ENCODE results near the gene MCOLN1. TPM values are rescaled to one million over a fixed set of nuclear protein-coding genes. Genes with fewer than 3 reads are reported as not detected.

Gene MCOLN1
- total RNA-seq (3.9 TPM), polyA plus RNA-seq (ENCODE audit: insufficient read depth in 1 of 8, insufficient read length in 8 of 8, low replicate concordance in 1 of 8) (10 to 100 TPM; 11.2 to 16.7 (median 14.3) TPM)
- long read RNA-seq, donor 1, partial matches to known transcripts = 0 of 2 reads
- long read RNA-seq, donor 1, other reads (novel, unspliced or antisense) = 0 of 2 reads
- long read RNA-seq, donor 2, partial matches to known transcripts = 0 of 1 reads
- long read RNA-seq, donor 2, other reads (novel, unspliced or antisense) = 0 of 1 reads
- long read RNA-seq, donor 3, partial matches to known transcripts = 5 of 8 reads
- long read RNA-seq, donor 3, other reads (novel, unspliced or antisense) = 0 of 8 reads
- long read RNA-seq, donor 4, partial matches to known transcripts = 0 of 1 reads
- long read RNA-seq, donor 4, other reads (novel, unspliced or antisense) = 0 of 1 reads
- long read RNA-seq, donor 5, partial matches to known transcripts = 7 of 12 reads
- long read RNA-seq, donor 5, other reads (novel, unspliced or antisense) = 0 of 12 reads
- long read RNA-seq, donor 6, partial matches to known transcripts = 0 of 7 reads
- long read RNA-seq, donor 6, other reads (novel, unspliced or antisense) = 0 of 7 reads
- long read RNA-seq, donor 7, partial matches to known transcripts = 0 of 5 reads
- long read RNA-seq, donor 7, other reads (novel, unspliced or antisense) = 0 of 5 reads
- long read RNA-seq, donor 8, partial matches to known transcripts = 0 of 3 reads
- long read RNA-seq, donor 8, other reads (novel, unspliced or antisense) = 0 of 3 reads
- long read RNA-seq, donor 9, partial matches to known transcripts = 0 of 1 reads
- long read RNA-seq, donor 9, other reads (novel, unspliced or antisense) = 0 of 1 reads
- long read RNA-seq, donor 10, partial matches to known transcripts = 0 of 3 reads
- long read RNA-seq, donor 10, other reads (novel, unspliced or antisense) = 0 of 3 reads
- long read RNA-seq, donor 11, partial matches to known transcripts = 7 of 10 reads
- long read RNA-seq, donor 11, other reads (novel, unspliced or antisense) = 0 of 10 reads

DNA sequence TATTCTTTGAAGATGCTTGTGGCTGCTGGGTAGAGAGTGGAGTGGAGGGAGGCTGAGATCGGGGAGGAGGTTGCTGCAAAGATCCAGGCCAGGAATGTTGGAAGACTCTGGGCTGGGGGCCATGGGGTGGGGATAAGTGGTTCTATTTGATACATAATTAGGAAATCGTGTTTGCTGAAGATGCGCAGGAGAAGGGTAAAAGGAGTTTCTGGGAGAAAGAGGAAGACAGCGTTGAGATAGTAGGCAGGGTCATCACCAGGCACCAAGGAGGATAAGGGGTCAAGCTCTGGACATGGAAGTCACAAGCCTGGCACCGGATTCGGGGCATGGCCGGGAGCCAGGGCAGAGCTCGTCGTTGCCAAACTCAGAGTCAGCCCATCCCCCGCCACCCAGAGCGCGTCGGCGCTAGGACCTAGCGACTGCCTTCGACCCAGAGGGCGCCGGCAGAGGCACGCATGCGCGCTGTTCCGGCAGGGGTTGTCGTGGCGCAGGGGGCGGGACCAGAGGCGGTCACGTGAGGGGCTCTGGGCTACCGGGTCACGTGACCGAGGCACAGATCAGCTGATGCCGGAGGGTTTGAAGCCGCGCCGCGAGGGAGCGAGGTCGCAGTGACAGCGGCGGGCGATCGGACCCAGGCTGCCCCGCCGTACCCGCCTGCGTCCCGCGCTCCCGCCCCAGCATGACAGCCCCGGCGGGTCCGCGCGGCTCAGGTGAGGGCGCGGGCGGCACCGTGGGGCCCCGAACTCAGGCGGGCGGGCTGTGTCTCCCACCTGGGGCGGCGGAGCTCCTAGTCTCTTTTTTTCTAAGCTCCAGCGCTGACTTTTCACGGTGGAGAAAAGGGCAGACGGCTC lies at the start of gene MCOLN1:
MCOLN1 (plus strand) TSS at position 553 of the 851 bp plus-strand sequence; CDS start at position 680, 127 bp downstream.
- H3K36me3 ChIP-seq (ENCODE audit: control insufficient read depth, insufficient read depth, low read length) = peaks cover 46% of the 10 kb centered on the region
- no peaks in the 10 kb centered on the region for H3K27me3 ChIP-seq (ENCODE audit: control insufficient read depth, insufficient read depth, low read length)
- H3K4me3 ChIP-seq (ENCODE audit: low read length) = peak within 1 kb of the TSS; percentile 63
- DNase-seq = peak; percentile 99
- no peaks in the 10 kb centered on the region for H3K9me3 ChIP-seq (replicated peaks; ENCODE audit: control insufficient read depth, low read depth, low read length)
- WGBS (ENCODE audit: insufficient coverage) = under 1% methylated on average over 65 of the region's 65 CpGs
- H3K27ac ChIP-seq (ENCODE audit: low read length) = peak within 1 kb of the TSS; percentile 71
- peaks cover 17% of the 10 kb centered on the region for H3K4me1 ChIP-seq (ENCODE audit: control insufficient read depth, insufficient read depth, low read length)

DNA sequence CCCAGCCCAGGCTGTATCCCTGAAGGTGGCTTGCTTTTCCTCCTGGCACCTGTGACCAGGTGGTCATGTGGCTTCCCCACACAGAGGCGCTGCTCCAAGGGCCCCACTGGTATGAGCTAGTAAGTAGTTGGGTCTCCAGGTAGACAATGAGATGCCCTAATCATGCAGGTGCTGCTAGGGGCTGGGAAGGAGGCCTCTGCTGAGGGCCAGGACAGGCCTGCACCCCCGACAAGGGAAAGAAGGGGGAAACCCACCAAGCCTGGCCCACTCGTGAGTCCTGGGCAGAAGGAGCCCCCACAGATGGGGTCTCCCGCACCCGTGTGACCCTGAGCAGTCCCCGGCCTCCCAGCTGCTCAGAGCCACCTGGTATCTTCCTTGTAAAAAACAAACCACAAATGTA lies 46.8 kb upstream of the MCOLN1 start:
- Histone ChIP-seq H3K36me3 (ENCODE audit: control insufficient read depth, insufficient read depth, low read length) (peaks cover 16% of the 10 kb centered on the region), H3K9me3 (replicated peaks; ENCODE audit: control insufficient read depth, low read depth, low read length) (no peaks in the 10 kb centered on the region), H3K27me3 (ENCODE audit: control insufficient read depth, insufficient read depth, low read length) (no peaks in the 10 kb centered on the region), H3K4me3 (ENCODE audit: low read length) (no peak overlapping the region), H3K4me1 (ENCODE audit: control insufficient read depth, insufficient read depth, low read length) (peaks cover 7% of the 10 kb centered on the region), H3K27ac (ENCODE audit: low read length) (no peak overlapping the region)
- WGBS (ENCODE audit: insufficient coverage) = 88% methylated on average over 6 of the region's 6 CpGs
- DNase-seq = no peak

DNA sequence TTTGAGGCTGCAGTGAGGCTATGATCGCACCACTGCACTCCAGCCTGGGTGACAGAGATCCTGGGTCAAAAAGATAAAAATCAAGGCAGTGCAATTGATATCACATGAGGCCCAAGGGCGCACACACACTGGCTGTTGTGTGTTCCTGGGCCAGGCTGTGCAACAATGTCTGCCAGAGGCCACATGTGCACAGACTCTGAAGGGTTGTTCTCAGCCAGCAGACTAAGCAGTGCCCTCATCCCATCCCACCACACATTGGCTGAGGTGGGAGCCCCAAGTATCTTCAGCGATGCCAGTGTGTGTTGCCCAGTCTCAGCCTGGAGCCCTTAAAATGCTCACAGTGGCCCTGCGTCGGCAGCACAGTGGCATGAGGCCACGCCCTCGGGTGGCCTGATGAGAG lies 46.2 kb upstream of the MCOLN1 start:
- 80% methylated on average over 6 of the region's 7 CpGs for WGBS (ENCODE audit: insufficient coverage)
- H3K27ac ChIP-seq (ENCODE audit: low read length) = no peak overlapping the region
- no peaks in the 10 kb centered on the region for H3K27me3 ChIP-seq (ENCODE audit: control insufficient read depth, insufficient read depth, low read length)
- no peaks in the 10 kb centered on the region for H3K9me3 ChIP-seq (replicated peaks; ENCODE audit: control insufficient read depth, low read depth, low read length)
- no peak overlapping the region for H3K4me3 ChIP-seq (ENCODE audit: low read length)
- peaks cover 11% of the 10 kb centered on the region for H3K36me3 ChIP-seq (ENCODE audit: control insufficient read depth, insufficient read depth, low read length)
- no peak for DNase-seq
- peaks cover 7% of the 10 kb centered on the region for H3K4me1 ChIP-seq (ENCODE audit: control insufficient read depth, insufficient read depth, low read length)

DNA sequence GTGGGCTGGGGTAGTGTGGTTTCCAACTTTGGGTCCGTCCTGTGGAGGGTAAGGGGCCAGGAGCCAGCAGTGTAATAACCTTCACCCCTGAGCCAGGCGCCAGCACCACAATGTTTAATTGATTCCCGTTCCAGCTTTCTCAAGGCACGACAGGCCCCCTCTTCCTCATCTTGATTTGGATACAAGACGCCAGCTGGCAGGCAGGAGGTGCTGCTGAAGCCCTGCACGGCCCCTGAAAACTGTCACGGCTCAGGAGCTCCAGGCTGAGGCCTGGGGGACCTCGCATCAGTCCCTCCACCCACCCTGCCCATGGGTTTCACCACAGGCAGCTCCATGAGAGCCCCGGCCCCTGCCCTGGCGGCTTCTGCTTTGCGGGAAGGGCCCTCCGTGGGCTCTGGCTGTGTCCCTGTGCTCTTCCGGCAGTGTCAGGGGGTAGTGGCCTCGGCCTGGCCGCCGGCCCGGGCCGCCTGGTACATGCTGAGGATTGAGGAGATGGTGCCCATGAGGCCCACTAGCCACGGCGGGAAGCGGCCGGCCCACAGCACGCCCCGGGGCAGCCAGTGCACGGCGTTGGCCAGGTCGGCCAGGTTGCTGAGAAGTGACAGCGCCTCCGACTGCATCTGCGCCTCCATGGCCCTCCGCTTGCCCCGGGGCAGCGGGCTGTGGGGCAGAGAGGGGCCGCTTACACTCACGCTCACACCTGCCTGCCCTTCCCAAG lies 45.5 kb upstream of the MCOLN1 start:
- Histone ChIP-seq H3K27me3 (ENCODE audit: control insufficient read depth, insufficient read depth, low read length) (no peaks in the 10 kb centered on the region), H3K36me3 (ENCODE audit: control insufficient read depth, insufficient read depth, low read length) (peaks cover 4% of the 10 kb centered on the region), H3K27ac (ENCODE audit: low read length) (no peak overlapping the region), H3K4me3 (ENCODE audit: low read length) (no peak overlapping the region), H3K9me3 (replicated peaks; ENCODE audit: control insufficient read depth, low read depth, low read length) (no peaks in the 10 kb centered on the region), H3K4me1 (ENCODE audit: control insufficient read depth, insufficient read depth, low read length) (peaks cover 7% of the 10 kb centered on the region)
- 80% methylated on average over 35 of the region's 35 CpGs for WGBS (ENCODE audit: insufficient coverage)
- DNase-seq = no peak

DNA sequence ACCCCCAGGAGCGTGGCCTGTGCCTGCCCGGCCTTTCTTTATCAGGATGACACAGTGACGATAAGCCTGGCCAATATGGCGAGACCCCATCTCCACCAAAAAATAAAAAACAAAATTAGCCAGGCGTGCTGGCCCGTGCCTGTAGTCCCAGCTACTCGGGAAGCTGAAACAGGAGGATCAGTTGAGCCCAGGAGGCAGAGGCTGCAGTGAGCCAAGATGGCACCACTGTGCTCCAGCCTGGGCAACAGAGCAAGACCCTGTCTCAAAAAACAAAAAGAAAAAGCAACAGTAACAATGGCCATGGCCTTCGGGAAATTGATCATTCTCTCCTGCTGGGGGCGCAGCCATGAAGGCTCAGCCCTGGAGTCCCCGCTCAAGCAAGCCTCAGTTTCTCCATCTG lies 44.7 kb upstream of the MCOLN1 start:
- 85% methylated on average over 6 of the region's 10 CpGs for WGBS (ENCODE audit: insufficient coverage)
- no peaks in the 10 kb centered on the region for H3K9me3 ChIP-seq (replicated peaks; ENCODE audit: control insufficient read depth, low read depth, low read length)
- no peak overlapping the region for H3K27ac ChIP-seq (ENCODE audit: low read length)
- H3K27me3 ChIP-seq (ENCODE audit: control insufficient read depth, insufficient read depth, low read length) = no peaks in the 10 kb centered on the region
- H3K4me3 ChIP-seq (ENCODE audit: low read length) = no peak overlapping the region
- no peak for DNase-seq
- peaks cover 15% of the 10 kb centered on the region for H3K4me1 ChIP-seq (ENCODE audit: control insufficient read depth, insufficient read depth, low read length)
- peaks cover 2% of the 10 kb centered on the region for H3K36me3 ChIP-seq (ENCODE audit: control insufficient read depth, insufficient read depth, low read length)

DNA sequence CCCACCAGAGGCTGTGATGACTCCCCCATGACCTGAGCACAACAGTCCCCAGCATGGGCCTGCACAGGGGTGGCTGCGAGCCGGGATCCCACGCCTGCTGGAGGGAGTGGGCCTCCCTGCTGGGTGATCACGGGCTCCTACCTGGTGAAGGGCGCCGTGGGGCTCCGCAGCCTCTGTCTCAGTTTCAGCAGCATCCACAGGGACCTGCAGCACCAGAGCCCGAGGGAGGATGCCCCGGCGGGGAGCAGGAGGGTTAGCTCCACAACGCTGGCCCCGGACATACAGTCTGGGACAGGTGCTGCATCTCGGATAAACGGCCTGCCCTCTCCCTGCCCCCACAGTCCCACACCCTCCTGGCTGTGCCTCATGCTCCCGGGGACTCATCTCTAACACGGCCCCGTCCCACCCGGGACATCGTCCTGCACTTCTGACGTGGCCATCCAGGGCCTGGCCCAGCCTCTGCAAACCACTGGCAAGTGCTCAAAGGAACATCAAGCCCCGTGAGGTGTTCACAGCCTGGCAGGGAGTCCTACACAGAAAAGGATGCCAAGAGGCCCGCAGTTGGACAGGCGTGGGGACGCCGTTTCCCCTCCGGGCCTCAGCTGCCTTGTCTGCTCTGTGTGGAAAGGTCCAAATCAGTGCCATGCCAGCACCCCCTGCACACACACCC lies 44.1 kb upstream of the MCOLN1 start:
- DNase-seq = peak; percentile 33
- WGBS (ENCODE audit: insufficient coverage) = 59% methylated on average over 26 of the region's 26 CpGs
- peaks cover 2% of the 10 kb centered on the region for H3K36me3 ChIP-seq (ENCODE audit: control insufficient read depth, insufficient read depth, low read length)
- no peaks in the 10 kb centered on the region for H3K27me3 ChIP-seq (ENCODE audit: control insufficient read depth, insufficient read depth, low read length)
- no peak overlapping the region for H3K4me3 ChIP-seq (ENCODE audit: low read length)
- no peak overlapping the region for H3K27ac ChIP-seq (ENCODE audit: low read length)
- H3K9me3 ChIP-seq (replicated peaks; ENCODE audit: control insufficient read depth, low read depth, low read length) = no peaks in the 10 kb centered on the region
- H3K4me1 ChIP-seq (ENCODE audit: control insufficient read depth, insufficient read depth, low read length) = peaks cover 16% of the 10 kb centered on the region

DNA sequence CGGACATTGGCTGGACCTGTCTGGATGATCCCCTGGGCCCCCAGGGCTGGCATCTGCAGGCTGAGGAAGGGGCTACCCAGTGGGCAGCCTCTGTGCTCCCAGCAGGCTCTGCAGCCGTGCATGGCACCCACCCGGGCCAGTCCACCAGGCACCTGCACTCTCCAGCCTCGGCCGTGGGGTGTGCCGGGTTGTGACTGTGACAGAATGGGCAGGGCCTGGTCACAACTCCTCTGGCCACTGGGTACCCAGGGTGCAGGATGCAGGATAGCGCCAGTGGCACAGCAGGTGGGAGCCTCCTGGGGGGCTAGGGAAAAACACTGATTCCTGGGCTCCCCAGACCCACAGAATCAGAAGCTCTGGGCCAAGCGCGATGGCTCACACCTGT lies 43.6 kb upstream of the MCOLN1 start:
- Histone ChIP-seq H3K9me3 (replicated peaks; ENCODE audit: control insufficient read depth, low read depth, low read length) (no peaks in the 10 kb centered on the region), H3K36me3 (ENCODE audit: control insufficient read depth, insufficient read depth, low read length) (peaks cover 2% of the 10 kb centered on the region), H3K4me3 (ENCODE audit: low read length) (no peak overlapping the region), H3K4me1 (ENCODE audit: control insufficient read depth, insufficient read depth, low read length) (peaks cover 16% of the 10 kb centered on the region), H3K27ac (ENCODE audit: low read length) (no peak overlapping the region), H3K27me3 (ENCODE audit: control insufficient read depth, insufficient read depth, low read length) (no peaks in the 10 kb centered on the region)
- 83% methylated on average over 7 of the region's 9 CpGs for WGBS (ENCODE audit: insufficient coverage)
- DNase-seq = no peak

DNA sequence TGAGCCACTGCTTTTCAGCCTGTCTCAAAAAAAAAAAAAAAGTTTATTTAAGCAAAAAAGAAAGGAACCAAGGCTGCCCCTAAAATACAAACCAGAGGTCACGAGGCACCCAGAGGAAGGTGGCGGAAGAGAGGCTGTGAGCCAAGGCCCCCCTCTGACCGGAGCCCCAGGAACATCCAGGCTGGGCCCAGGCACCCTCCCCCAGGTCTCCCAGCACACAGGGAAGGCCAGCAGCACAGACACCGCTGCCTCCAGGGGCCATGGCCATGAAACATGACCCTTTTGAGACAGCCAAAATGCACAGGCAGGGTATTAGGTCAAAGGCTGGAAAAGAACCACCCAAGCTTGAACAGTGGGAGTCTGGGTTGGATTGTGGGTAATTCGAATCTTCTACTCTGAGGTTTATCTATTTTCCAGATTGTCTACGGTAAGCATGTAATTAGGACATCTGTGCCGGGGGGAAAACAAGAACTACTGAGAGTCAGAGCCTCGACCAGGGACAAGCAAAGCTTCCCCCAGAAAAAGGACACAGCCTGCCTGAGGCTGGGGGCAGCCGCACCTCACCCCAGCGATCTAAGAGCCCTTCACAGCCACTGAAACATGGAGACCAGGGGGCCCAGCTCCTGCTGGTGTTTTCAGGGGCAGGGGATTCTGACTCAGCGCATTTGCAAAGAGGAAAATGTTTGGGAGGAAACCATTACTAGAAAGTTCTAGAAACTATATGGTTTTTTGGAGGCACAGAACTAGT lies 42.0 kb upstream of the MCOLN1 start:
- H3K4me1 ChIP-seq (ENCODE audit: control insufficient read depth, insufficient read depth, low read length) = peaks cover 16% of the 10 kb centered on the region
- 47% methylated on average over 9 of the region's 11 CpGs for WGBS (ENCODE audit: insufficient coverage)
- H3K27ac ChIP-seq (ENCODE audit: low read length) = peak overlapping the region; percentile 79
- no peaks in the 10 kb centered on the region for H3K27me3 ChIP-seq (ENCODE audit: control insufficient read depth, insufficient read depth, low read length)
- peaks cover 2% of the 10 kb centered on the region for H3K36me3 ChIP-seq (ENCODE audit: control insufficient read depth, insufficient read depth, low read length)
- peak; percentile 51 for DNase-seq
- H3K4me3 ChIP-seq (ENCODE audit: low read length) = no peak overlapping the region
- H3K9me3 ChIP-seq (replicated peaks; ENCODE audit: control insufficient read depth, low read depth, low read length) = no peaks in the 10 kb centered on the region

Data from muscle of leg (tissue), 16 donors.